Astrocyte of the spinal cord (primary cell): ENCODE data around the gene ARHGAP42.

Source experiments
- DNase-seq: peaks from one replicate; pipeline ENCODE4 v3.0.0; 2011; ENCODE audit warnings: low read depth, low spot score
- H3K4me3 ChIP-seq: 2 replicates; pipeline ENCODE4 v1.5.1; 2011; ENCODE audit warnings: low read depth, mild to moderate bottlenecking, low read length, moderate library complexity
- CTCF ChIP-seq: IDR thresholded peaks from 2 replicates; pipeline ENCODE4 v1.5.1; 2012; ENCODE audit warnings: low read depth, mild to moderate bottlenecking, low read length, inconsistent platforms
- in situ Hi-C: cut with HindIII; loops from 2 replicates; pipeline ENCODE4 v1.10.0; 2017; ENCODE audit warnings: low sequenced_read_pairs

ARHGAP42 gene

DNA sequence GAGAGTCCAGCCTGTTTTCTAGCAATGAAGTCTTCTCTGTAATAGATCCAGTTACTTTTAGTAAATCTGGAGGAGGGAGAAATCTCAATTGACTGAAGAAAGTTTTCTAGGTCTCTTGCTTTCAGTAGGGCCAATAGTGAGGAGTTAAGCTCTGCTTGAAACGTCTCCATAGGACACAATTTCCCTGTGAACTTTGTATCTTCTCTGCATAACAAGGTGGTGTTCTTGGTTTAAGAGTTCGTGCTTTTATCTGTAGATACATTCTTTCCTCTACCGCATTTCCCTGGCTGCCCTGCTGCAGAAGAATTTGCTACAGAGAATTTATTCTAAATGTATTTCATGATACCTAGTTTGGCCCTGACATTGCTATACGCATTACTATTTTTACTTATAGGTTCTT lies 183.1 kb downstream of the ARHGAP42 start:
- TF ChIP-seq CTCF: no peak
- no peak overlapping the region for H3K4me3 ChIP-seq
- DNase-seq: no peak
- in situ Hi-C loops: no loop called here

DNA sequence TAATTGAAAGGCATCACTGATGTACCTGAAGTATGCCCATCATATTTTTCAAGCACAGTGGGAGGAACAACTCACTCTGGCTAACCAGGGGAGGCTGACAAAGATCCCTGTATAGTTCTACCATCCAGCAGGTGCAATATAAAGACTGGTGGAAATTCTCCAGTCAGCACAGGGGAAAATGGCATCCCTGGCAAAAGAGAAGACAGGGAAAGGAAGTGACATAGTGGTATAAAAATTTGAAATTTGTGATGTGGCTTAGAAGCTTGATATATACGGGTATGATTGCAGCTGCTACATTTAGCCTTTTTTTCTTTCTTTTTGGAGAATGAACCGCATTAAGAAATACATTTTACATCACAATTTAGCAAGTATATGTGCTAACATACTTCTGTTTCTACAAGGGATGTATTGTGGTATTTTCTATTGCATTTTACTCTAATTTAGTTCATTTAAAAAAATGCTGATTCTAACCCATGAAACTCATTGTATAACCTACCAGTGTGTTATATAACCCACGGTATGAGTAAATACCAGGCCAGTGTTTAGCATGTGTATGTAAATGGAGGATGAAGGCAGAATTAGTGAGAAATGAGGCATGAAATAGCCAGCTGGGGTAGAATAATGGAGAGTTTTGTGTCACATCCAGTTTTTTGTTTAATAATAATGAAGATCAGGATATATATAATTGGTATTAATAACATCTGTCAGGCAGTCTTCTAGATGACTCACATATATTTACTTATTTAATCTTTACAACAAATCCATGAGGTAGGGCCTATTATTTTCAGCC lies 186.1 kb downstream of the ARHGAP42 start:
- H3K4me3 ChIP-seq: no peak overlapping the region
- DNase-seq: no peak
- TF ChIP-seq CTCF: no peak
- in situ Hi-C loops: no loop called here

DNA sequence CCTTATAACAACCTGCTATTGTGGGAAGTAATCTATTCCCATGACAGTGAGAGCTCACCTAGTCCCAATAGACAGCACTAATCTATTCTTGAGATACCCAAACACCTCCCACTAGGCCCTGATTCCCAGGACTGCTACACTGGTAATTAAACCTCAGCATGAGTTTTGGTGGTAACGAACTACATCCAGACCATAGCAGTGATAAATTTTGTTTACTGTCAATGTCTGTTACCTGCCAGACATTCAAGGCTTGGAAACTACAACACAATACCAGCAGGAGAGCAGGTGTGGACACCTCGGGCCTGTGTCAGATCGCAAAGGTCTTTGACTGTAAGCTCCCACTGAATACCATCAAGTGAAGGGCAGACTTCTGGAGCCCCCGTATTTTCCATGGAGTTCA lies 187.1 kb downstream of the ARHGAP42 start:
- no peak for TF ChIP-seq CTCF
- DNase-seq: no peak
- H3K4me3 ChIP-seq: no peak overlapping the region
- in situ Hi-C loops: no loop called here

- H3K4me3 ChIP-seq: no peak overlapping the region
- TF ChIP-seq CTCF: no peak
- in situ Hi-C loops: no loop called here
- DNase-seq: no peak
These were observed 188.4 kb downstream of the ARHGAP42 start for GRCh38 chr11:100875521-100875869.

GRCh38 chr11:100876815-100877520 lies 189.9 kb downstream of the ARHGAP42 start:
- peak; percentile 99 for DNase-seq
- no peak overlapping the region for H3K4me3 ChIP-seq
- in situ Hi-C loops: no loop called here
- no peak for TF ChIP-seq CTCF

GRCh38 chr11:100878474-100878873 lies 191.4 kb downstream of the ARHGAP42 start:
- TF ChIP-seq CTCF: no peak
- H3K4me3 ChIP-seq: no peak overlapping the region
- peak; percentile 79 for DNase-seq
- in situ Hi-C loops: no loop called here
